WTC11 (cell line): Measurements from ENCODE around the gene RHEB. TPM values are rescaled to one million over a fixed set of nuclear protein-coding genes. Genes with fewer than 3 reads are reported as not detected.

ENCODE experiments used
- ATAC-seq: fragments of 200-7000 bp; cut with Tn5 transposase; 2 replicates; pipeline ENCODE4 v1.10.0; 2021; ENCODE audit warnings: mild to moderate bottlenecking, moderate library complexity
- CTCF ChIA-PET: fragments of 300-600 bp; sonication (Branson Sonifier 250); formaldehyde crosslinking; loops from one replicate; lab custom pipeline; 2021; ENCODE audit warnings: antibody characterized with exemption; lab: Charles Lee
- POLR2A ChIA-PET: fragments of 350-600 bp; sonication (Branson Sonifier 250); formaldehyde crosslinking; loops from one replicate; lab custom pipeline; 2021; ENCODE audit warnings: antibody characterized with exemption; lab: Charles Lee
- DNase-seq: peaks from one replicate; pipeline ENCODE4 v3.0.0; 2021; ENCODE audit warnings: low spot score
- H3K27ac Mint-ChIP-seq: 2 replicates; pipeline ENCODE4 v1.8.0; 2021; ENCODE audit warnings: mixed read lengths
- H3K27me3 Mint-ChIP-seq: 2 replicates; pipeline ENCODE4 v1.8.0; 2021; ENCODE audit warnings: low read depth, mild to moderate bottlenecking, moderate library complexity, mixed read lengths
- H3K36me3 Mint-ChIP-seq: 2 replicates; pipeline ENCODE4 v1.8.0; 2021; ENCODE audit warnings: mixed read lengths
- H3K4me1 Mint-ChIP-seq: 2 replicates; pipeline ENCODE4 v1.8.0; 2022; ENCODE audit warnings: mixed read lengths
- H3K4me3 Mint-ChIP-seq: 2 replicates; pipeline ENCODE4 v1.8.0; 2021; ENCODE audit warnings: mild to moderate bottlenecking, moderate library complexity, mixed read lengths
- H3K9me3 Mint-ChIP-seq: 2 replicates; pipeline ENCODE4 v1.8.0; 2021; ENCODE audit warnings: mixed read lengths
- ATF6 ChIP-seq: sonication (generic); formaldehyde crosslinking; IDR thresholded peaks from 2 replicates; pipeline ENCODE4 v1.8.1; 2023; ENCODE audit warnings: mild to moderate bottlenecking, missing genetic modification reagents
- CBFB ChIP-seq: sonication (generic); formaldehyde crosslinking; IDR thresholded peaks from 2 replicates; pipeline ENCODE4 v1.8.1; 2022; ENCODE audit warnings: mild to moderate bottlenecking, low read depth, missing genetic modification reagents
- CREB1 ChIP-seq: sonication (generic); formaldehyde crosslinking; IDR thresholded peaks from 2 replicates; pipeline ENCODE4 v1.8.0; 2023; ENCODE audit warnings: mild to moderate bottlenecking, missing genetic modification reagents
- CREM ChIP-seq: sonication (generic); formaldehyde crosslinking; IDR thresholded peaks from 2 replicates; pipeline ENCODE4 v1.8.1; 2022; ENCODE audit warnings: mild to moderate bottlenecking, missing genetic modification reagents, moderate library complexity
- CTCF ChIP-seq: fragments of 200-600 bp; IDR thresholded peaks from 2 replicates; pipeline ENCODE4 v1.8.0; 2022; ENCODE audit warnings: antibody characterized with exemption
- FOXP1 ChIP-seq: sonication (generic); formaldehyde crosslinking; IDR thresholded peaks from 2 replicates; pipeline ENCODE4 v1.8.0; 2022; ENCODE audit warnings: missing genetic modification reagents, mild to moderate bottlenecking, moderate library complexity, borderline replicate concordance
- IRF2 ChIP-seq: sonication (generic); formaldehyde crosslinking; IDR thresholded peaks from 2 replicates; pipeline ENCODE4 v1.8.0; 2022; ENCODE audit warnings: low read depth, missing genetic modification reagents, borderline replicate concordance
- KAT7 ChIP-seq: sonication (generic); formaldehyde crosslinking; IDR thresholded peaks from 2 replicates; pipeline ENCODE4 v1.8.1; 2023; ENCODE audit warnings: missing genetic modification reagents, mild to moderate bottlenecking, borderline replicate concordance
- NR1H2 ChIP-seq: sonication (generic); formaldehyde crosslinking; IDR thresholded peaks from 2 replicates; pipeline ENCODE4 v1.9.0; 2021; ENCODE audit warnings: mild to moderate bottlenecking, moderate library complexity, missing genetic modification reagents
- OVOL2 ChIP-seq: fragments of 250-450 bp; sonication (Bioruptor Pico); IDR thresholded peaks from 2 replicates; pipeline ENCODE4 v1.9.0; 2021; ENCODE audit warnings: mild to moderate bottlenecking, borderline replicate concordance
- PRDM15 ChIP-seq: sonication (generic); formaldehyde crosslinking; IDR thresholded peaks from 2 replicates; pipeline ENCODE4 v1.8.0; 2022; ENCODE audit warnings: missing genetic modification reagents
- SMAD4 ChIP-seq: sonication (generic); formaldehyde crosslinking; IDR thresholded peaks from 2 replicates; pipeline ENCODE4 v1.8.0; 2022; ENCODE audit warnings: mild to moderate bottlenecking, missing genetic modification reagents
- TEAD1 ChIP-seq: sonication (generic); formaldehyde crosslinking; IDR thresholded peaks from 2 replicates; pipeline ENCODE4 v1.8.0; 2022; ENCODE audit warnings: mild to moderate bottlenecking, missing genetic modification reagents
- USF1 ChIP-seq: sonication (generic); formaldehyde crosslinking; IDR thresholded peaks from 2 replicates; pipeline ENCODE4 v1.8.0; 2022; ENCODE audit warnings: mild to moderate bottlenecking, missing genetic modification reagents
- ZBTB21 ChIP-seq: sonication (generic); formaldehyde crosslinking; IDR thresholded peaks from 2 replicates; pipeline ENCODE4 v1.8.1; 2023; ENCODE audit warnings: mild to moderate bottlenecking, missing genetic modification reagents, borderline replicate concordance
- ZNF138 ChIP-seq: sonication (generic); formaldehyde crosslinking; conservative IDR thresholded peaks from 2 replicates; pipeline ENCODE4 v1.8.1; 2022; ENCODE audit warnings: mild to moderate bottlenecking, moderate library complexity, missing genetic modification reagents
- ZNF263 ChIP-seq: sonication (generic); formaldehyde crosslinking; IDR thresholded peaks from 2 replicates; pipeline ENCODE4 v1.8.1; 2022; ENCODE audit warnings: low read depth, mild to moderate bottlenecking, moderate library complexity, missing genetic modification reagents
- ZNF281 ChIP-seq: sonication (generic); formaldehyde crosslinking; IDR thresholded peaks from 2 replicates; pipeline ENCODE4 v1.8.0; 2023; ENCODE audit warnings: mild to moderate bottlenecking, missing genetic modification reagents
- ZNF671 ChIP-seq: fragments of 250-450 bp; sonication (Bioruptor Pico); IDR thresholded peaks from 2 replicates; pipeline ENCODE4 v1.8.0; 2021; ENCODE audit warnings: mild to moderate bottlenecking
- ZSCAN18 ChIP-seq: fragments of 250-450 bp; sonication (Bioruptor Pico); IDR thresholded peaks from 2 replicates; pipeline ENCODE4 v2.1.2; 2022; ENCODE audit warnings: mild to moderate bottlenecking, moderate library complexity
- total RNA-seq: library from RNA; stranded (reverse); gene quantifications from 3 replicates; pipeline ENCODE4 v1.2.3, GENCODE V29; 2021

RHEB gene
- total RNA-seq, 1 experiment from 2014 or later, result 133 TPM

- Mint-ChIP-seq H3K4me3 (no peak overlapping the region), H3K4me1 (peaks cover 5% of the 10 kb centered on the region), H3K36me3 (no peaks in the 10 kb centered on the region), H3K27ac (no peak overlapping the region), H3K9me3 (0 out of 2 replicates have a peak, but pooled peaks cover 2% of the 10 kb centered on the region), H3K27me3 (no peaks in the 10 kb centered on the region)
- ChIA-PET POLR2A (no interaction called here), CTCF (interaction anchor here (0.7 kb wide), 1 partner anchor 215 kb away, joined by 4 read pairs; no protein-coding TSS in a partner anchor)
- TF ChIP-seq PRDM15 (CRISPR knock-in tag), result no peak
- no peak for TF ChIP-seq IRF2 (CRISPR knock-in tag)
- no peak for TF ChIP-seq SMAD4 (CRISPR knock-in tag)
- no peak for TF ChIP-seq CREM (CRISPR knock-in tag)
- no peak for TF ChIP-seq ZSCAN18
- TF ChIP-seq OVOL2 (CRISPR knock-in tag), result no peak
- TF ChIP-seq ATF6, result no peak
- TF ChIP-seq FOXP1 (CRISPR knock-in tag), result no peak
- TF ChIP-seq CBFB (CRISPR knock-in tag), result no peak
- TF ChIP-seq ZNF281 (CRISPR knock-in tag), result no peak
- no peak for TF ChIP-seq TEAD1 (CRISPR knock-in tag)
- no peak for DNase-seq
- no peak for ATAC-seq
Measured at GRCh38 chr7:151544183-151544582, 24.5 kb upstream of the RHEB start.

- ChIA-PET CTCF (interaction anchor here (0.6 to 1.3 kb wide), 4 partner anchors 21 to 163 kb away, joined by 3 read pairs; no protein-coding TSS in a partner anchor), POLR2A (no interaction called here)
- H3K4me3 Mint-ChIP-seq, result no peak overlapping the region
- ATAC-seq (no peak), DNase-seq (no peak)
- no peak overlapping the region for H3K27ac Mint-ChIP-seq
- H3K27me3 Mint-ChIP-seq, result no peaks in the 10 kb centered on the region
- no peaks in the 10 kb centered on the region for H3K36me3 Mint-ChIP-seq
- no peaks in the 10 kb centered on the region for H3K9me3 Mint-ChIP-seq
- peaks cover 15% of the 10 kb centered on the region for H3K4me1 Mint-ChIP-seq
- TF ChIP-seq ZNF263 (no peak), SMAD4 (CRISPR knock-in tag) (no peak), NR1H2 (no peak), CREB1 (CRISPR knock-in tag) (no peak), ZNF138 (CRISPR knock-in tag) (no peak), OVOL2 (CRISPR knock-in tag) (no peak), ZNF671 (CRISPR knock-in tag) (no peak), ZSCAN18 (no peak), ZBTB21 (CRISPR knock-in tag) (no peak), CTCF (no peak), KAT7 (no peak), USF1 (no peak)
Measured at GRCh38 chr7:151542606-151543130, 23.0 kb upstream of the RHEB start.
